ENCODE data around the gene NCKAP1.
A peak's percentile ranks its signal among the peaks of the same experiment; 100 is the strongest.
"Not testable (repeated sequence)": the region's sequence is repeated elsewhere in the genome, so short reads cannot be mapped to it uniquely, and the experiment has no call there.

Gene NCKAP1

DNA sequence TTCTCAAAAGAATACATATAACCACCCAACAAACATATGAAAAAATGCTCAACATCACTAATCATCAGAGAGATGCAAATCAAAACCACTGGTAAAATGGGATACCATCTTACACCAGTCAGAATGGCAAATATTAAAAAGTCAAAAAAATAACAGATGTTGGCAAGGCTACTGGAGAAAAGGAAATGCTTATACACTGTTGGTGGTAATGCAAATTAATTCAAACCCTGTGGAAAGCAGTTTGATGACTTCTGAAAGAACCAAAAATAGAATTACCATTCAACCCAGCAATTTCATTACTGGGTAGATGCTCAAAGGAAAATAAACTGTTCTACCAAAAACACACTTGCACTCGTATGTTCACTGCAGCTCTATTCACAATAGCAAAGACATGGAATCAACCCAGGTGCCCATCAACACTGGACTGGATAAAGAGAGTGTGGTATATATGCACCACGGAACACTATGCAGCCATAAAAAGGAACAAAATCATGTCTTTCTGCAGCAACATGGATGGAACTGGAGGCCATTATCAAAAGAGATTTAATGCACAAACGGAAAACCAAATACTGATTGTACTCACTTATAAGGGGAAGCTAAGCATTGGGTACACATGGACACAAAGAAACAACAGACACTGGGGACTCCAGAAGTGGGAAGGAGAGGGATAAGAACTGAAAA lies 38.8 kb downstream of the NCKAP1 start:
- no peak for DNase-seq

DNA sequence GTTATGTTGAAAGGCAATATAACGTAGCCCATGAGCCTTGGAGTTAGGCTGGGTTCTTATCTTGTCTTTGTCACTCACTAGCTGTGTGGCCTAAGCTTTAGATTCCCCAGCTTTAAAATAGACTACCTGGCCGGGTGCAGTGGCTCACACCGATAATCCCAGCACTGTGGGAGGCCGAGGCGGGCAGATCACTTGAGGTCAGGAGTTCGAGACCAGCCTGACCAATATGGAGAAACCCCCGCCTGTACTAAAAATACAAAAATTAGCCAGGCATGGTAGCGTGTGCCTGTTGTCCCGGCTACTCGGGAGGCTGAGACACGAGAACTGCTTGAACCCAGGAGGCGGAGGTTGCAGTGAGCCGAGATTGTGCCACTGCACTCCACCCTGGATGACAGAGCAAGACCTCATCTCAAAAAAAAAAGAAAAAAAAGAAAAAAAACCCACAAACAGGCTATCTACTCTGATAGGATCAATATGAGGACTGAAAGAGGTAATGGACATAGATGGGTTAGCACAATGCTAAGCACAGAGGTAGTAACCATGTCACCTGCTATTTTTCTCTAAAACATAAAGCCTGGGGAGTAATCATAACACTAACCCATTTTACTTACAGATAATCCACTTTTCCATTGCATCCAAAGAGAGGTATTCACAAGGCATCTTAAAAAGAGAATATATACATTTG lies 43.9 kb downstream of the NCKAP1 start:
- DNase-seq: no peak

DNA sequence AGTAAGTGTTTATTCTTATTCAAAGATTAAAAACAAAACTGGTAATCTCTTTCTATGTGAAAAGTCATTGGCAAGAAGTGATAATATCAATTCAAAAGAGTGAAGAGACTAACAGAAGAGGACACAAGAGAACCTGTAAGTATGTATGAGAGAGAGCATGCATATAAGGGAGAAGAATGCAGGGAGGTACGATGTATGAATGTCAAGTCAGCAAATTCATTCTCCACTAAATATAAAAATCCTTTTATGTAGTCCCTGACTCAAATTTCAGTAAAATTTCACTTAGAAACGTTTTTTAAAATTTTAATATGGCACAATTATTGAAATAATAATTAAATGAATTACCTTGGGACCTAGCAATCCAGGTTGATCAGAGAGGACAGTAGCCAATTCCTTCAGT lies 55.3 kb downstream of the NCKAP1 start:
- DNase-seq: no peak

DNA sequence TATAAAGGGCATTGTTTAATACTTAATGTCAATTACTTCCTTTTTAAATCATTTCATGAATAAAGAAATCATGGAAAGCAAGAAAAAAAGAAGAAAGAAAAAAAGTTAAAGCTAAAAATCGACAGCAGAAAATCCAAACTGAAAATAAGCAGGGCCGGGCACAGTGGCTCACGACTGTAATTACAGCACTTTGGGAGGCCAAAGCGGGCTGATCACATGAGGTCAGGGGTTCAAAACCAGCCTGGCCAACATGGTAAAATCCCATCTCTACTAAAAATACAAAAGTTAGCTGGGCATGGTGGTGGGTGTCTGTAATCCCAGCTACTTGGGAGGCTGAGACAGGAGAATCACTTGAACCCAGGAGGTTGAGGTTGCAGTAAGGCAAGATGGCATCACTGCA lies 56.8 kb downstream of the NCKAP1 start:
- DNase-seq: not testable (repeated sequence)

DNA sequence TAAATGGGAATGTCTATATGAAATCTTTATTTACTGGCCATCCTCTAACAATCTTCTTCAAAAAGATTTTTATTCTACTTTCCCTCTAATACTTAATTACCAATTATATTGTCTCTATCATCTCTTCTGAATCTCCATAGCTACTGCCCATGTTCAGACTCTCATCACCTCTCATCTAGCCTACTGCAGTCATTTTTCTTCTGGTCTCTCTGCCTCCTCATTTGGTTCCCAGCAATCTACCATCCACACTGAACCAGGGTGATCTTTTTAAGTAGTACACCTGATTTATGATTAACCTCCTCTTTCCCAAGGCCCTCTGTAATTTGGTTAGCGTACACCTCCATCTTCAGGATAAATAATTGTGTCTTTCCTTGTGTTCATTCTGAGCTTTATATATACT lies 57.6 kb downstream of the NCKAP1 start:
- no peak for DNase-seq

DNA sequence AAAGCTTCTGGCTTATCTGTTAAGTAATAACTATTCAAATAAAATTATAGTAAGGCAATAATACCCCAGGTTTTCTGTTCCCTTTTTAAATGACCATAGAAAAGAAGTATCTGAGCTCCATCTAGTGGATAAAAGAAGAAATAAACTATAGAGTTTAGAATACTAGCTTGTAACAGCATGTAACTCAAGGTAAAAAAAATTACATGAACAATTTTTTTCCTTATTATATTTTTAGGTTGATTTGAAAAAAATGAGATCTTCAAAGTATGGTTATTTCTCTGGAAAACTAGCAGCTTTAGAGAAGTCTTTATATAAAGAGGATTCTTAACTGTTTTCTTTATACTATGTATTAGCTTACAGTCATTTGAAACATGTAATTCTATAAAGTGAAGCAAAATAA lies 58.1 kb downstream of the NCKAP1 start:
- peak; percentile 67 for DNase-seq

DNA sequence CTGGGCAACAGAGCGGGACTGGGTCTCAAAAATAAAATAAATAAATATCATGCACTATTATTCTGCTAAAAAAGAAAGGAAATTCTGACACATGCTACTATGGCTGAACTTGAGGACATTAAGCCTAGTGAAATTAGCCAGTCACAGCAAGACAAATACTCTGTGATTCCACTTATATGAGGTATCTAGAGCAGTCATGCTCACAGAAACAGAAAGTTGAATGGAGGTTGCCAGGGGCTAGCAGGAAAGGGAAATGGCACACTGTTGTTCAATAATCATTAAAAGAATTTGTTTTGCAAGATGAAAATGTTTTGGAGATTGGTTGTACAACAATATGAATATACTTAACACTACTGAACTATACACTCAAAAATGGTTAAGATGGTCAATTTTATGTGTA lies 60.8 kb downstream of the NCKAP1 start:
- no peak for DNase-seq

DNA sequence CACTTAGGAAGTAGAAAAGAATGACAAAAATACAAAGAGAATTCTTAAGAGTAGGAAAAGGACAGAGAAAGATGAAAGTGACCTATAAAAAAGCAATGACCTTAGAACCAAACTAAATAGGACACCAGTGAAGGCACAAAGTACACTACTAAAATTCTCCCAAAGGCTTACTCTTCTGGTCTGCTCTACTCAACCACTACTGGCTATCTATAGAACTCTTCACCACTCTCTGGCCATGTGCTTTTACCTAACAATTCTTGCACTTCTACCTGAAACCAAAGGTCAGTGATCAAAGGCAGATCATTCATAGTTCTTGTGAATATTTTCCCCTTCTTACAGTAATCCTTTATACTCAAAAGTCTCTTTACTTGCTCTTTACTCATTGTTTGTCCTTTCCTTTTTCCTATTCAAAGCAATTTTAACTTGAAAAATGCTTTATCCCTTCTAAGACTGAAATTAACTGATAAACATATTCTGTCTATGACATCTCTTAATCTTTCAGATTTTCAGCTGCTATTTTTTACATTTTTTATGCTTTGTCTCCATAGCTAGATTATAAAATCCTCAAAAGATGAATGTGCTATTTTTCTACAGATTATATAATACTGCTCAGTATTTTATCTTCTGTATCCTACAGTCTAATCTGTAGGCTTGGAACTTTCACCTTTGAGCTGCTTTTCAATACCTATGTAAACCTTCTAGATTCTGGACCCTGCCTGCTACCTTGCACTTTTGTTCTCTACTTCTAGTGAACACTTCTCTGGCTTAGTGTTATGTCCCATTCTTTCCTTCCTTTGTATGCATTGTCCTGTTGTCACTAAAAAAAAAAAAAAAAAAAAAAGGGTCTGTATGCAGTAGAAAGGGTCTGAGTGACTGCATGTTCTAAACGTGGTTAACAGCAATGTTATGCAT lies 64.6 kb downstream of the NCKAP1 start:
- DNase-seq: no peak

DNA sequence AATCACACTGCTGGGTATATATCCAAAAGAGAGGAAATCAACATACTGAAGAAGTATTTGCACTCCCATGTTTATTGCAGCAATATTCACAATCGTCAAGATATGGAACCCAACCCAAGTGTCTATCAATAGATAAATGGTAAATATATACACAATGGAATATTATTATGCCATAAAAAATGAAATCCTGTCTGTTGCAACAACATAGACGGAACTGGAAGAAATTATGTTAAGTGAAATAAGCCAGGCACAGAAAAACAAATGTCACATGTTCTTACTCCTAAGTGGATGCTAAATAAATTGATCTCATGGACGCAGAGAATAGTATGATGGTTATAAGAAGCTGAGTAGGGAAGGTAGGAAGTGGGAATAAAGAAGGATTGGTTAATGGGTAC lies 65.7 kb downstream of the NCKAP1 start:
- no peak for DNase-seq

DNA sequence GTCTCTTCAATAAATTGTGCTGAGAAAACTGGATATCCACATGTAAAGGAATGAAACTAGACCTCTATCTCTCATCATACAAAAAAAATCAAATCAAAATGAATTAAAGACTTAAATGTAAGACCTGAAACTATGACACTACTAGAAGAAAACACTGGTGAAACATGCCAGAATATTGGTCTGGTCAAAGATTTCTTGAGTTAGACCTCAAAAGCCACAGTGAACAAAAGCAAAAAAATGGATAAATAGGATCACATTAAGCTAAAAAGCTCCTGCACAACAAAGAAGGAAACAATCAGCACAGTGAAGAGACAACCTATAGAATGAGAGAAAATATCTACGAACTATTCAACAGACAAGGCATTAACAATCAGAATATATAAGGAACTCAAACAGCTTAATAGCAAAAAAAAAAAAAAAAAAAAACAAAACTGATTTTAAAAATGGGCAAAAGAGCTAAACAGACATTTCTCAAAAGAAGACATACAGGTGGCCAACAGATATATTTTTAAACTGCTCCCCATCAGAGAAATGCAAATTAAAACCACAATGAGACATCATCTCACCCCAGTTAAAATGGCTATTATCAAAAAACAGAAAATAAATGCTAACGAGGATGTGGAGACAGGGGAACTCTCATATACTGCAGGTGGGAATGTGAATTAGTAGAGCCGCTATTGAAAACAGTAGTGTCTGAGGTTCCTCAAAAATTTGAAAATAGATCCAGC lies 66.3 kb downstream of the NCKAP1 start:
- DNase-seq: no peak

DNA sequence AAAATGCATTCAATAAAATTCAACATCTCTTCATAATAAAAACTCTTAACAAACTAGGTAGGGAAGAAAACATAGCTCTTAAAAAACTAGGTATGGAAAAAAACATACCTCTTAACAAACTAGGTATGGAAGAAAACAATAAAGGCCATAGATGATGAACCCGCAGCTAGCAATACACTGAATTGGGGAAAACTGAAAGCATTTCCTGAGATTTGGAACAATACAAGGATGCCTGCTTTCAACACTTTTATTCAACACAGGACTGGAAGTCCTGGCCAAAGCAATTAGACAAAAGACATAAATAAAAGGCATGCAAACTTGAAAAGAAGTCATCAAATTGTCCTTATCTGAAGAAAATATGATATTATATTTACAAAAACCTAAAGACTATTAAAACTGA lies 67.8 kb downstream of the NCKAP1 start:
- DNase-seq: no peak

DNA sequence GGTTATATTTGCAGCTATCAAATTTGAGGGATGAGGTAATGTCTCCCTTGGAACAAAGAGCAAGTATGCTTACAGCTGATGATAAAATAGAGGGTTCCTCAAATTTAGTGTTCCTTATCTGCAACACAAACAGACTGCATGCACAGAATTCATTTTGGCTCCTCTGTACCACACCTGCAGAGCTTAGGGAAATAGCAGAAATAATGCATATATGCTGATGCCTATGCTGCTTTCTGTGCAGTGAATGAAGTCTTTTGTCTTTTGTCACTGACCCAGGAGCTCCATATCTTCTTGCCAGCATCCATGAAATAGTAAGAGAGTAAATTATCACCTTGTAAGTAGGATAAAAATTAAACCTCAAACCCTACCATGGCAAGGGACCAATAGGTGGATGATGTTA lies 69.8 kb downstream of the NCKAP1 start:
- DNase-seq: no peak

DNA sequence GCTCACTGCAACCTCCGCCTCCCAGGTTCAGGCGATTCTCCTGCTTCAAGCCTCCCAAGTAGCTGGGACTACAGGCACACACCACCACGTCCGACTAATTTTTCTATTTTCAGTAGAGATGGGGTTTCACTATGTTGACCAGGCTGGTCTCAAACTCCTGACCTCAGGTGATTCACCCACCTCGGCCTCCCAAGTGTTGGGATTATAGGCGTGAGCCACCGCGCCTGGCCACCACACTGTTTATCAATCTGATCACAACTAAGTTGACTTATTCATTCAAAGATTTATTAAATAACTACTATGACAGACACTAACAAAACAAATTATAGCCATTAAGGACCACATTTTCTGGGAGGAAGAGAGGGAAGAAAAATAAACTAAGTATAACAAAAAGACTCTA lies 71.9 kb downstream of the NCKAP1 start:
- DNase-seq: not testable (repeated sequence)

DNA sequence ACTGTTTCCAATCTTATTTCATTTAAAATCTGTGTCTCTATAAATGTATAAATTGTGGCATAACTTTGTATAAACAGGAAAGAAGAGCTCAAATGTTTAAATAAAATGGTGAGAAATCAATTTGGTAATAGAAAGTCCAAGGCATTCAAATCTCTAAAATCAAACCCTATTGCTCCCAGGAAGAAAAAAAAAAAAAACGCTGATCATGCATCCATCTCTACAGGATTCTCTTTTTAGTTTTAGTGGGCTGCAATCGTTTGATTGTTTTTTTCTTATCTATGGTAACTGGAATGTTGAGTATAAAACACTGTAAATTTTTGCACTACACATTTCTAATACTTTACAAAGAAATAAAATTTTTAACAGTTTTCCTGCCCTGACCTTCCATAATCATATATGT lies 75.6 kb downstream of the NCKAP1 start:
- DNase-seq: no peak

DNA sequence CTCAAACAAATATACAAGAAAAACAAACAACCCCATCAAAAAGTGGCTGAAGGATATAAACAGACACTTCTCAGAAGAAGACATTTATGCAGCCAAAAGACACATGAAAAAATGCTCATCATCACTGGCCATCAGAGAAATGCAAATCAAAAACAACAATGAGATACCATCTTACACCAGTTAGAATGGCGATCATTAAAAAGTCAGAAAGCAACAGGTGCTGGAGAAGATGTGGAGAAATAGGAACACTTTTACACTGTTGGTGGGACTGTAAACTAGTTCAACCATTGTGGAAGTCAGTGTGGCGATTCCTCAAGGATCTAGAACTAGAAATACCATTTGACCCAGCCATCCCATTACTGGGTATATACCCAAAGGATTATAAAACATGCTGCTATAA lies 77.4 kb downstream of the NCKAP1 start:
- DNase-seq: not testable (repeated sequence)

DNA sequence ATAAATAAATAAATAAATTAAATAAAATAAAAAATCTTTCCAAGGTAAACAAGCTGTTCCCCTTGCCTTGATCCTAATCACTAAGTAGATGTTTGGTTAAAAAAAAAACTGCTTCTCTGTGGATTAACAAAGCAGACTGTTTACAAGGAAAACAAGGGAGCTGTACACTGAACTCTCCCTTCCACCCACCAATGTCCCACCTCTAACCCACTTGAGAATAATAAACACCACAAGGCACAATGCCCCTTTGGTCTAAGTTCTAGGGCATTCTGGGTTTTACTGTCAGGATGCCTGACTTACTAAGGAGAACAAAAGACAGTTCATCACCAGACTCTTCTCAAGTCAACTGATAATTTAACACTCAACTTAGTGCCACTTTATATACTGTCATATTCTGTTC lies 83.5 kb downstream of the NCKAP1 start:
- no peak for DNase-seq

DNA sequence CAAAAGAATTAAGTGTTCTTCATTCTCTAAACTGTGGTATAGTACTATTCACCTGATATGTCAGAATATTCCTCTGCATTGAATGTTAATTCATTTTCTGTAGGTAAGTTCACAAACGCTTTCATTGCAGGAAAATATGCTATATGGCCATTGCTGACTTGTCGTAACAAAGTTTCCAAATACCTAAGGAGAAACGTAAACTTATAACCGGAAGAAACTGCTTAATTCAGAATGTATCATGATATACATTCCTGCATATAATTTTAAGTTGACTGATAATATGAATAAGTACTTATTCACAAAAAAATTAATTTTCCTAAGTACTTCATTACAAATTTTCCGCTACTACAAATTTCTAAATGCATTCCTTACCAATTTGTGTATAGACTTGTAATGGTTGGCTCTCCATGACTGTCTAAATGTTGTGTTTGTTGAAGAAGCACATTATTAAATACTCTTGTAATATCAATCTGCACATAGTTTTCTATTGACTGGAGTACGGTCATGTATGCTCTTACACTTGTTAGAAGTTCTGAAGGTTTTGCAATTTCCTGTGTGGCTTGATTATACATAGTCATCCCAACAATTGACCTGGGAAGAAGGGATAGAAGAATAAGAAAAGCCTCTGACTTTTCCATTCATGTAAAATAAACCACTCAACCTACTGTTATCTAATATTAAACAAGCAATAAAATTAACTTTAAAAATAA lies 85.4 kb downstream of the NCKAP1 start:
- no peak for DNase-seq

DNA sequence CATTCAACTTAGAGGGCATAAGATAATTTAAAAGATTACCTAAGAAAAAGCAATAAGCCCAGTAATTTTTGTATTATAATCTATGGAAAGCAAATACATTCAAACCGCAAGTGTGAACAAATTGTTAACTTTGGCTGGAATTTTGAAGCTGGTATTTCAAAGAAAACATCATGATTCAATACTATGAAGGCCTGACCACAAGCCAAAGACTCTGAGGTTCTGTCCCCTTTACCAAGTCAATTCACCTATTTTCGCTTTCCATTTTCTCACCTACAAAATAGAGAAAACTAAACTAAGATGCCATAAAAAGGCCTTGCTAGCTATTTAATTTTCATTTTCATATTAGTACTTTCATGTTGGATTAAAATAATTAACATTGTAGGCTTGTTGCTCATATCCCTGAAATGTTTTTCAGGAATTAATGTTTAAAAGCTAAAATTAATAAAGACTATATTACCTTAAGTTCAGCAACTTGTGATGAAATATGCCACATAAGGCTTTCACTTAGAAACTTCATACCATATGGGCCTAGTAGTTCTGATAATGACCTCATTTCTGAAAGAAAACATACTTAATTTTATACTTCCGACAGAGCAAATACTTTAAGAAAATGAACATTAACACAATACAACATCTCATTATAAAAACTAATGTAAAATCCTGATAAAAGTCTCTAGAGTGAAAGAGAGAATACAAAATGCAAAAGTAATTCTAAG lies 86.2 kb downstream of the NCKAP1 start:
- DNase-seq: no peak

DNA sequence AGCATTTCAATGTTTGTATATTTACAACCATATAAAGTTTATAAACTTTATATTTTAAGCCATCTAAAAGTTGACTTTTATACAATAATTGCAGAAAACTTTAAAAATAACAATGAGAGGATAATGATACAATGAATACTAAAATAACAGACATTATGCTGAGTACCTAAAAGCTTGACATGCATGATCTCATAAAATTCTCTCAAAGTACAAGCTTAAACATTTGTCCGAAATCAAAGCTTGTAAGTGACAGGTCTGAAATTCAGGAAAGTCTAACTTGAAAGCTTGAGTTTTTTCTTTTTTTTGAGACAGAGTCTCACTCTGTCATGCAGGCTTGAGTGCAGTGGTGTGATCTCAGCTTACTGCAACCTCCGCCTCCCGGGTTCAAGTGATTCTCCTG lies 87.7 kb downstream of the NCKAP1 start:
- no peak for DNase-seq

DNA sequence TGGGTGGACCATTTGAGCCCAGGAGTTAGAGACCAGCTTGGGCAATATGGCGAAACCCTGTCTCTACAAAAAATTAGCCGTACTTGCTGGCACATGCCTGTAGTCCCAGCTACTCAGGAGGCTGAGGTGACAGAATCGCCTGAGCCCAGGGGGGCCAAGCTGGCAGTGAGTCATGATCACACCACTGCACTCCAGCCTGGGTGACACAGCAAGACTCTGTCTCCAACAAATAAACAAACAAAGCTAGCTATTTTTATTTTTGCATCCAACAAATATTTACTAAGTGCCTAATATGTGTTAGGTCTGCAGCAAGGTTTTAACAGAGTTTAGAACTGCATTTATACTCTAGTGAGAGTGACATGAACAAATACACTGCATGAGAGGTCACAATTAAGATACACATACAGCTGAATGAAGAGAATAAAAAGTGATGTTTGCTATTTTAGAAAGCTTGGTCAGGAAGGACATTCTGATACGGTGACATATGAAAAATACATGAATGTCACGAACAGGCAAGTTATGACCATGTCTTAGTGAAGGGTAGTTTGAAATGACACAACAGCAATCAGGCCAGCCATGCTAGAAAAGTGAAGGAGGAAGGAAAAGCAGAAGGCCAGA lies 88.6 kb downstream of the NCKAP1 start:
- no peak for DNase-seq

DNA sequence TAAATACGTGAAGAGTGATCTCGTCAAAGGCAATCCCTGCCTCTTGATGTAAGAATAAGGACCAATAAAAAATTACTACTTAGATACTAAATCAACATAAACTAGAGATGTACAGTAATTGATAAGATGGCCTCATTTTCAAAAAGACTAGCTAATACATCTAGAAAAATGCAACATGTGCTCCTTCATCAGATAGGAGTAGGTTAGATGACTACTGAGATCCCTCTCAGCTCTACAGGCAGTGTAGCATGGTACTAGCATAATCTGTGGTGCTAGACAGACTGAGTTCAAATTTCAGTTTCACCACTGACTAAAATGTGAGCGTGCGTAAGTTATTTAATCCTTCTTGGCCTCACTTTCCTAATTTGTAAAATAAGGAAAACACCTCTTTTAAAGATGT lies 89.2 kb downstream of the NCKAP1 start:
- no peak for DNase-seq
